H7 (cell line): ENCODE results near the gene B4GALT1. TPM values are rescaled to one million over a fixed set of nuclear protein-coding genes. Genes with fewer than 3 reads are reported as not detected.

Experiments used
- DNase-seq: peaks from one replicate; pipeline ENCODE4 v3.0.0; 2012
- H3K27me3 ChIP-seq: 2 replicates; pipeline ENCODE4 v1.6.0; 2011; ENCODE audit warnings: mild to moderate bottlenecking, low read length; ENCODE audit not compliant: control insufficient read depth, insufficient read depth
- H3K36me3 ChIP-seq: replicated peaks from 2 replicates; pipeline ENCODE4 v1.5.1; 2011; ENCODE audit warnings: low read length; ENCODE audit not compliant: control insufficient read depth, insufficient read depth
- H3K4me3 ChIP-seq: 2 replicates; pipeline ENCODE4 v1.5.1; 2011; ENCODE audit warnings: low read depth, mild to moderate bottlenecking, control low read depth, low read length, moderate library complexity; ENCODE audit not compliant: insufficient read depth
- total RNA-seq: library from RNA; depleted of rRNA; stranded (reverse); fragments of >200 nt; shearing (Covaris generic); gene quantifications from 2 replicates; pipeline ENCODE4 v1.2.3, GENCODE V29; 2014; rRNA removed

The B4GALT1 gene
- total RNA-seq, 1 experiment from 2014 or later, result 5.5 TPM

GRCh38 chr9:33065157-33066076 lies 101.7 kb downstream of the B4GALT1 start:
- Histone ChIP-seq H3K27me3 (no peaks in the 10 kb centered on the region), H3K4me3 (no peak overlapping the region), H3K36me3 (peaks cover 25% of the 10 kb centered on the region)
- no peak for DNase-seq

Other genes starting within 250 kb of the B4GALT1 start
- 45.0 and 50.7 TPM in 2 replicates for gene APTX, start 165.7 kb downstream of the B4GALT1 start, total RNA-seq
- 52.4 and 53.8 TPM in 2 replicates for gene DNAJA1, start 142.1 kb downstream of the B4GALT1 start, total RNA-seq
- gene SMU1, start 90.7 kb downstream of the B4GALT1 start, total RNA-seq, result 30.4 and 33.7 TPM in 2 replicates
- not detected in 2 replicates for gene SPINK4, start 72.8 kb upstream of the B4GALT1 start, total RNA-seq
- 27.8 and 28.7 TPM in 2 replicates for gene BAG1, start 97.4 kb upstream of the B4GALT1 start, total RNA-seq
- gene CHMP5, start 97.7 kb upstream of the B4GALT1 start, total RNA-seq, result 44.6 and 60.0 TPM in 2 replicates
- 14.0 and 21.9 TPM in 2 replicates for gene NFX1, start 123.2 kb upstream of the B4GALT1 start, total RNA-seq
- not detected in 2 replicates for gene AQP7, start 235.2 kb upstream of the B4GALT1 start, total RNA-seq